ENCODE measurements around the gene COG2.
"Not testable (repeated sequence)": the region's sequence is repeated elsewhere in the genome, so short reads cannot be mapped to it uniquely, and the experiment has no call there.

Gene COG2

DNA sequence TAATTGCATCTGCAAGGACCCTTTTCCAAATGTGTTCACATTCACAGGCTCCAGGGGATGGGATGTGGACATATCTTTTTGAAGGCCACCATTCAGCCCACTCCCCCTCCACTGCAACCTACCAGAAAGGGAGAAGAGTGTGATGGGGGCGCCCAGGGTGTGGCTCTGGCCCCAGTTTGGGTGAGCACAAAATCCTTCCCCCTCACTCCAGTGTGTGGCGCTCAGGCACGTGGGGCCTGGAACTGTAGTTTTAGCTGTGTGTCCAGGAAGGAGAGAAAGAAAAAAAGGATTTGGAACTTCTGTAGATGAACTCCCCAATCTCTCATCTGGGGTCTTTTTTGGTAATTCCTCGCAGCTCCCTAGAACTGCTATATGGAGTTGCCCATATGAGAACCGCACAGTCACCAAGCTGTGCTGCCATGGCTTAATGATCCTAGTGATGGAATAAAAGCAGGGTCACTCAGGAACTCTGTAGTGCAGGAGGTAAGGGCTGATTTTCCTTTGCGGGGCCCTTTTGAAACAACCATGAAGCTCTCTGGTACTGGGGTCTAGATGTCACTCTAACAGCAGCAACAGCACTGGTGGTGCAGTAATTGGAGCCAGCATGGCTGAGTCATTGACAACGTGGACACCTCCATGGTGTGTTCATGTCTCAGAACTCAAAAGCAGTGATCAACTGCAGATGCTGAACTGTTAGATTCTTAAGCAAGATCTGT is 54.6 kb downstream of the COG2 start:
- no peaks in the 10 kb centered on the region for H3K79me1 ChIP-seq (replicated peaks; ENCODE audit: low read length, poor library complexity, severe bottlenecking)
- no peak overlapping the region for H2BK15ac ChIP-seq (ENCODE audit: low read depth, poor library complexity, severe bottlenecking)
- H3K27me3 ChIP-seq (ENCODE audit: control insufficient read depth in 1 of 2, insufficient read depth in 1 of 2, low read length in 2 of 2): peaks cover 0 to 7% of the 10 kb centered on the region in 2 experiments
- DNase-seq: no peak
- peaks cover 3% of the 10 kb centered on the region for H3K4me1 ChIP-seq (ENCODE audit: control insufficient read depth, insufficient read depth, low read depth, low read length)
- no peak overlapping the region for H2BK5ac ChIP-seq (ENCODE audit: low read depth, low read length, poor library complexity, severe bottlenecking)
- H3K4me2 ChIP-seq (ENCODE audit: low read length, poor library complexity, severe bottlenecking): no peak overlapping the region
- no peak overlapping the region for H2AFZ ChIP-seq (ENCODE audit: low read depth, low read length)
- H2AK5ac ChIP-seq (ENCODE audit: low read length, severe bottlenecking): no peak overlapping the region
- H4K8ac ChIP-seq (ENCODE audit: low read length): peak overlapping the region; percentile 9
- H3K23ac ChIP-seq (ENCODE audit: low read length in 2 of 2): no peak overlapping the region
- H2BK120ac ChIP-seq (ENCODE audit: low read depth, low read length): no peak overlapping the region
- no peak overlapping the region for H3K9ac ChIP-seq (ENCODE audit: low read length)
- H3K9me3 ChIP-seq (ENCODE audit: control insufficient read depth, low read length): no peaks in the 10 kb centered on the region
- no peak overlapping the region for H2BK12ac ChIP-seq (ENCODE audit: low read length in 2 of 2)
- no peak overlapping the region for H3K18ac ChIP-seq (ENCODE audit: low read depth in 1 of 2, low read length in 2 of 2)
- 94% methylated on average over 4 of the region's 7 CpGs for WGBS
- no peak overlapping the region for H4K91ac ChIP-seq (ENCODE audit: low read length)
- peak overlapping the region in 1 of 2 experiments; percentile 30 for H3K4me3 ChIP-seq (ENCODE audit: insufficient read depth in 1 of 2, low read depth in 1 of 2, low read length in 2 of 2)
- peaks cover 22 to 25% of the 10 kb centered on the region in 2 experiments for H3K36me3 ChIP-seq (ENCODE audit: control insufficient read depth in 1 of 2, insufficient read depth in 2 of 2, low read depth in 1 of 2, low read length in 2 of 2)
- H3K27ac ChIP-seq (ENCODE audit: low read length, poor library complexity, severe bottlenecking): no peak overlapping the region
- no peak overlapping the region for H3K4ac ChIP-seq (ENCODE audit: low read depth in 1 of 2, low read length in 2 of 2)
- no peak overlapping the region for H3K14ac ChIP-seq (ENCODE audit: low read length in 2 of 2)

DNA sequence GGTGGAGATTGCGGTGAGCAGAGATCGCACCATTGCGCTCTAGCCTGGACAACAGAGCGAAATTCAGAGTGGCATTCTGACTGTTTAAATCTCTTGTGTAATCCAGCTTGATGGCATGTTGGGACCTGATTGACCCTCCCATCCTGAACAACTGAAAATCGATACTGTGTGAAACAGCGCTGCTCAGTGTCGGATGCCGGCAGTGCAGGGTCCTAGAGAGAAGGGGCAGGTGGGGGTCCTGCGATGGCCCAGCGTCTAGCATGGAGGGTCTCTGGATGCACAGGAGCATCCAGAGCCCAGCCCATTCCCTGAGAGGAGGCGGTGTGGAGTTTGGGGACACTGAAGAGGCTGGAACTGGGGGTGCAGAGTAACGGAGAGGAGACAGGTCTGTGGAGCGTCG is 55.8 kb downstream of the COG2 start:
- Histone ChIP-seq H3K9me3 (ENCODE audit: control insufficient read depth, low read length) (no peaks in the 10 kb centered on the region), H2BK12ac (ENCODE audit: low read length in 2 of 2) (no peak overlapping the region), H2AK5ac (ENCODE audit: low read length, severe bottlenecking) (no peak overlapping the region), H3K4me2 (ENCODE audit: low read length, poor library complexity, severe bottlenecking) (no peak overlapping the region), H4K8ac (ENCODE audit: low read length) (no peak overlapping the region), H3K14ac (ENCODE audit: low read length in 2 of 2) (no peak overlapping the region), H4K91ac (ENCODE audit: low read length) (no peak overlapping the region), H3K27me3 (ENCODE audit: control insufficient read depth in 1 of 2, insufficient read depth in 1 of 2, low read length in 2 of 2) (peaks cover 0 to 8% of the 10 kb centered on the region in 2 experiments), H3K27ac (ENCODE audit: low read length, poor library complexity, severe bottlenecking) (no peak overlapping the region), H2BK5ac (ENCODE audit: low read depth, low read length, poor library complexity, severe bottlenecking) (no peak overlapping the region), H3K4ac (ENCODE audit: low read depth in 1 of 2, low read length in 2 of 2) (no peak overlapping the region), H3K9ac (ENCODE audit: low read length) (no peak overlapping the region), H2AFZ (ENCODE audit: low read depth, low read length) (no peak overlapping the region), H3K79me1 (replicated peaks; ENCODE audit: low read length, poor library complexity, severe bottlenecking) (no peaks in the 10 kb centered on the region), H3K36me3 (ENCODE audit: control insufficient read depth in 1 of 2, insufficient read depth in 2 of 2, low read depth in 1 of 2, low read length in 2 of 2) (peaks cover 12 to 19% of the 10 kb centered on the region in 2 experiments), H2BK120ac (ENCODE audit: low read depth, low read length) (no peak overlapping the region), H3K23ac (ENCODE audit: low read length in 2 of 2) (no peak overlapping the region), H3K4me1 (ENCODE audit: control insufficient read depth, insufficient read depth, low read depth, low read length) (peaks cover 8% of the 10 kb centered on the region), H3K4me3 (ENCODE audit: insufficient read depth in 1 of 2, low read depth in 1 of 2, low read length in 2 of 2) (no peak overlapping the region), H2BK15ac (ENCODE audit: low read depth, poor library complexity, severe bottlenecking) (no peak overlapping the region), H3K18ac (ENCODE audit: low read depth in 1 of 2, low read length in 2 of 2) (no peak overlapping the region)
- DNase-seq: no peak
- WGBS: 94% methylated on average over 14 of the region's 14 CpGs

DNA sequence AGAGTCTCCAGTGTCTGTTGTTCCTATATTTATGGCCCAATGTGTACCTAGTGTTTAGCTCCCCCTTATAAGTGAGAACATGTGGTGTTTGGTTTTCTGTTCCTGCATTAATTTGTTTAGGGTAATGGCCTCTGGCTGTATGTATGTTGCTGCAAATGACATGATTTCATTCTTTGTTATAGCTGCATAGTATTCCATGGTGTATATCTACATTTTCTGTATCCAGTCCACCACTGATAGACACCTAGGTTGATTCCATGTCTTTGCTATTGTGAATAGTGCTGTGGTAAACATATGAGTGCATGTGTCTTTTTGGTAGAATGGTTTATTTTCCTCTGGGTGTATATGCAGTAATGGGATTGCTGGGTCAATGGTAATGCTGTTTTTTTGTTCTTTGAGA is 56.7 kb downstream of the COG2 start:
- H3K27ac ChIP-seq (ENCODE audit: low read length, poor library complexity, severe bottlenecking); H3K18ac ChIP-seq (ENCODE audit: low read depth in 1 of 2, low read length in 2 of 2): not testable (repeated sequence)

GRCh38 chr1:230699716-230700115 is 57.4 kb downstream of the COG2 start:
- 83% methylated on average over 1 of the region's 1 CpG for WGBS

More for the DNA sequence above, 56.7 kb downstream of the COG2 start:
- not testable (repeated sequence) for H3K27me3 ChIP-seq (ENCODE audit: control insufficient read depth in 1 of 2, insufficient read depth in 1 of 2, low read length in 2 of 2); H3K4me3 ChIP-seq (ENCODE audit: insufficient read depth in 1 of 2, low read depth in 1 of 2, low read length in 2 of 2); H3K9ac ChIP-seq (ENCODE audit: low read length); H3K4ac ChIP-seq (ENCODE audit: low read depth in 1 of 2, low read length in 2 of 2); DNase-seq; H4K8ac ChIP-seq (ENCODE audit: low read length); H3K9me3 ChIP-seq (ENCODE audit: control insufficient read depth, low read length); H2BK12ac ChIP-seq (ENCODE audit: low read length in 2 of 2); H2BK15ac ChIP-seq (ENCODE audit: low read depth, poor library complexity, severe bottlenecking); H3K23ac ChIP-seq (ENCODE audit: low read length in 2 of 2); H3K14ac ChIP-seq (ENCODE audit: low read length in 2 of 2); H4K91ac ChIP-seq (ENCODE audit: low read length); H2BK120ac ChIP-seq (ENCODE audit: low read depth, low read length); H3K79me1 ChIP-seq (replicated peaks; ENCODE audit: low read length, poor library complexity, severe bottlenecking); H3K4me2 ChIP-seq (ENCODE audit: low read length, poor library complexity, severe bottlenecking); H2AFZ ChIP-seq (ENCODE audit: low read depth, low read length); H2AK5ac ChIP-seq (ENCODE audit: low read length, severe bottlenecking); H2BK5ac ChIP-seq (ENCODE audit: low read depth, low read length, poor library complexity, severe bottlenecking)
- Histone ChIP-seq H3K4me1 (ENCODE audit: control insufficient read depth, insufficient read depth, low read depth, low read length) (peaks cover 12% of the 10 kb centered on the region), H3K36me3 (ENCODE audit: control insufficient read depth in 1 of 2, insufficient read depth in 2 of 2, low read depth in 1 of 2, low read length in 2 of 2) (peaks cover 4 to 12% of the 10 kb centered on the region in 2 experiments)

More at GRCh38 chr1:230699716-230700115, 57.4 kb downstream of the COG2 start:
- no peak overlapping the region for H3K9ac ChIP-seq (ENCODE audit: low read length)
- no peak overlapping the region for H3K4me2 ChIP-seq (ENCODE audit: low read length, poor library complexity, severe bottlenecking)
- H3K4me3 ChIP-seq (ENCODE audit: insufficient read depth in 1 of 2, low read depth in 1 of 2, low read length in 2 of 2): no peak overlapping the region
- no peak overlapping the region for H2AFZ ChIP-seq (ENCODE audit: low read depth, low read length)
- no peak overlapping the region for H2AK5ac ChIP-seq (ENCODE audit: low read length, severe bottlenecking)
- H3K14ac ChIP-seq (ENCODE audit: low read length in 2 of 2): no peak overlapping the region
- H2BK15ac ChIP-seq (ENCODE audit: low read depth, poor library complexity, severe bottlenecking): no peak overlapping the region
- no peaks in the 10 kb centered on the region for H3K79me1 ChIP-seq (replicated peaks; ENCODE audit: low read length, poor library complexity, severe bottlenecking)
- no peak overlapping the region for H4K8ac ChIP-seq (ENCODE audit: low read length)
- no peak overlapping the region for H4K91ac ChIP-seq (ENCODE audit: low read length)
- no peak overlapping the region for H2BK5ac ChIP-seq (ENCODE audit: low read depth, low read length, poor library complexity, severe bottlenecking)
- H3K4ac ChIP-seq (ENCODE audit: low read depth in 1 of 2, low read length in 2 of 2): no peak overlapping the region
- H3K9me3 ChIP-seq (ENCODE audit: control insufficient read depth, low read length): no peaks in the 10 kb centered on the region
- no peak for DNase-seq
- H2BK12ac ChIP-seq (ENCODE audit: low read length in 2 of 2): no peak overlapping the region
- H3K18ac ChIP-seq (ENCODE audit: low read depth in 1 of 2, low read length in 2 of 2): no peak overlapping the region
- H3K27ac ChIP-seq (ENCODE audit: low read length, poor library complexity, severe bottlenecking): no peak overlapping the region
- peaks cover 0 to 5% of the 10 kb centered on the region in 2 experiments for H3K36me3 ChIP-seq (ENCODE audit: control insufficient read depth in 1 of 2, insufficient read depth in 2 of 2, low read depth in 1 of 2, low read length in 2 of 2)
- H3K27me3 ChIP-seq (ENCODE audit: control insufficient read depth in 1 of 2, insufficient read depth in 1 of 2, low read length in 2 of 2): peaks cover 0 to 8% of the 10 kb centered on the region in 2 experiments
- H3K23ac ChIP-seq (ENCODE audit: low read length in 2 of 2): no peak overlapping the region
- H2BK120ac ChIP-seq (ENCODE audit: low read depth, low read length): no peak overlapping the region
- H3K4me1 ChIP-seq (ENCODE audit: control insufficient read depth, insufficient read depth, low read depth, low read length): peaks cover 11% of the 10 kb centered on the region
